SK-N-DZ (cell line): ENCODE measurements around the gene PDE4B.
"Not testable (repeated sequence)": the region's sequence is repeated elsewhere in the genome, so short reads cannot be mapped to it uniquely, and the experiment has no call there.

Source experiments
- DNase-seq: peaks from one replicate; pipeline ENCODE4 v3.0.0-alpha.2; 2015; ENCODE audit warnings: low spot score
- small RNA-seq, 2 experiments: library from RNA; depleted of rRNA; stranded (forward); fragments of <200 nt; gene quantifications; one replicate each; pipeline ENCODE3, GENCODE V24; 2014

Gene PDE4B

GRCh38 chr1:66416295-66416694 lies 623.6 kb downstream of the PDE4B start:
- no peak for DNase-seq

- DNase-seq, result no peak
These were observed 625.3 kb downstream of the PDE4B start for GRCh38 chr1:66418021-66418420.

- not testable (repeated sequence) for DNase-seq
These were observed 627.5 kb downstream of the PDE4B start for GRCh38 chr1:66420171-66420570.

DNA sequence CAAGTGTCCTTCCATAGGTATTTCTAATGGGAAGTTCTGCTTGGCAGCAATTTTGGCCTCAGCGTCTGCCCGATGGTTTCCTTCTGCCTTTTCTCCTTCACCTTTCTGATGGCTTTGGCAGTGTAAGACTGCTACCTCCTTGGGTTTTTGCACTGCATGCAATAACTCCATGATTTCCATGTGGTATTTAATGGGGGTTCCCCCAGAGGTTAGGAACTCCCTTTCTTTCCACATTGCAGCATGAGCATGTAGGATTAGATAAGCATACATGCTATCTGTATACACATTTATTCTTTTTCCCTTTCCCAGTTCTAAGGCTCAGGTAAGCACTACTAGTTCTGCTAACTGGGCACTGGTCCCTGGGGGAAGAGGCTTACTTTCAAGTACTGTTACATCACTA lies 628.2 kb downstream of the PDE4B start:
- not testable (repeated sequence) for DNase-seq

GRCh38 chr1:66422804-66423203 lies 630.1 kb downstream of the PDE4B start:
- DNase-seq, result no peak

Small RNA genes lying within 50 kb of the gene (small RNA-seq; reads per million reads assigned to genes)
- gene RN7SL854P (0 to 0.04 reads per million in 2 experiments), gene RNU4-88P (0 reads per million in 2 experiments)
